Activated CD4-positive, CD25-positive, alpha-beta regulatory T cell treated with anti-CD3 and anti-CD28 coated beads, Interleukin-2, amount 50 U/mL, for 24 hours (primary cell): ENCODE measurements around the gene LRP1-AS.

Experiments
- ATAC-seq, 2 donors: fragments of 150-1000 bp; cut with Tn5 transposase; one replicate each; pipeline ENCODE4 v1.10.0; 2021; ENCODE audit warnings: mild to moderate bottlenecking in 1 of 2, moderate library complexity in 1 of 2

LRP1-AS gene

DNA sequence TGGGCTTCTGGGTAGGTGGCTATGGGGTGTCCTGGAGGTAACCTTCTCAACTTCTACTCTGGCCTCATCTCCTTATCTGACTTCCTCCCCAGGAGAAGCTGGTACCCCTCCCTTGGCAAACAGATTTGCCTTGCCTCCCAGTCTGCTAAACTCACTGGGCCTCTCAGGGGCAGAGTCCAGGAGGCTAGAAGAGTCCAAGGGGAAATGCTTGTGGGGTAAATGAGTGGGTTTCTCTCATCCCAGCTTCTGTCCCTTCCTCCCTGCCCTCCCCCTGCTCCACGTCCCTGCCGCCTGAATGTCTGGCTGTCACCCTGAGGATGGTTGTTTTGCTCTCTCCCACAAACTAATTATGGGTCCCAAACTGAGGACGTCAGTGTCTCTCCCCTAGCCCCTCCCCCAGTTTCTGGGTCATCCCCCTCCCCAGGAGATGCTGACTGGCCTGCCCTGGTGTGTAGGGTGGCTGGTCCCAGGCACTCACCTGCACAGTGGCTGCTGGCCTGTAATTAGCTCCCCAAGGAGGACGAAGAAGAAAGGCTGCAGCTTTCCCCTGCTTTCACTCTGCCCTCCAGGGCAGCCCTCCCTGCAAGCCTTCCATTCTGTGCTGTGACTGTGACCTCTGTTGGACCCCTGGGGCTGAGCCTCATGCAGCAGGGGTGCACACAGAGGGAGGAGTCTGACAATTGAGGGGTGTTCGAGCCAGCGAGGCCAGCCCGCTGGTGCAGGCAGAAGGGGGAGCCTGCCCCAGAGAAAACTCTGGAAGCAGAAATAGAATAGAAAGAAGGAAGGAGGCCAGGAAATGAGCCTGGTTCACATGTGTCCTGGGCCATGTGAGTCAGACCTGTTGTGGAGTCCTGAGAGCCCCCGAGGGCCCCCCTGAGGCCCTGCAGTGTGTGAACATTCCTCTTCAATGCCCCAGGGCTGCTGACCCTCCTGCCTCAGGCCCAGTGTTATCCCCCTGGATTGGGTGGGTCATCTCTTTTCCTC, at the start of gene LRP1-AS:
Gene LRP1-AS, minus strand, starts transcription at position 659 of the 984 bp plus-strand sequence.
- no peak for ATAC-seq

DNA sequence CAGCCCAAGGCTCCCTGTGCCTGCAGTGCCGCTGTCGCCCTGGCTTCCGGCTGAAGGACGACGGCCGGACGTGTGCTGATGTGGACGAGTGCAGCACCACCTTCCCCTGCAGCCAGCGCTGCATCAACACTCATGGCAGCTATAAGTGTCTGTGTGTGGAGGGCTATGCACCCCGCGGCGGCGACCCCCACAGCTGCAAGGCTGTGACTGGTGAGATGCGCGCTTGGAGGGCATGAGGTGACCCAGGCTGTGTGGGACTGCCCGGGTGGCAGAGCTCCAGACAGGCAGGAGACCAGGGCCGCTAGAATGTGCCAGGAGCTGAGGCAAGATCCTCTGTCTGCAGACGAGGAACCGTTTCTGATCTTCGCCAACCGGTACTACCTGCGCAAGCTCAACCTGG, 49.5 kb upstream of the LRP1-AS start:
- no peak for ATAC-seq

DNA sequence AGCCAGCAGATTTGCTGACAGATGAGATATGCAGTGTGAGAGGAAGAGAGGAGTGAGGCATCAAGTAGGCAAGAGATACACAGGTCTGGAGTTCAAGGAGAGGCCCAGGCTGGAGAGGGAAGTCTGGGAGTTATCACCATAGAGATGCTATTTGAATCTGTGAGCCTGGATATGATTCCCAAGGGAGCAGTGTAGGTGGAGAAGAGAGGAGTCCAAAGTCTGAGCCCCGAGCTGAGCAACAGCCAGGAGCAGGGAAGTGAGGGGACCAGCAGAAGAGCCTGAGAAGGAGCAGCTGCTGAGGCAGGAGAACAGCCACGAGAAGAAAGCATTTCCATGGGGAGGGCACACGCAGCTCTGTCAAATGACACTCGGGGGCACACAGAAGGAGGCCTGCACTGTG, 49.0 kb upstream of the LRP1-AS start:
- ATAC-seq = no peak

DNA sequence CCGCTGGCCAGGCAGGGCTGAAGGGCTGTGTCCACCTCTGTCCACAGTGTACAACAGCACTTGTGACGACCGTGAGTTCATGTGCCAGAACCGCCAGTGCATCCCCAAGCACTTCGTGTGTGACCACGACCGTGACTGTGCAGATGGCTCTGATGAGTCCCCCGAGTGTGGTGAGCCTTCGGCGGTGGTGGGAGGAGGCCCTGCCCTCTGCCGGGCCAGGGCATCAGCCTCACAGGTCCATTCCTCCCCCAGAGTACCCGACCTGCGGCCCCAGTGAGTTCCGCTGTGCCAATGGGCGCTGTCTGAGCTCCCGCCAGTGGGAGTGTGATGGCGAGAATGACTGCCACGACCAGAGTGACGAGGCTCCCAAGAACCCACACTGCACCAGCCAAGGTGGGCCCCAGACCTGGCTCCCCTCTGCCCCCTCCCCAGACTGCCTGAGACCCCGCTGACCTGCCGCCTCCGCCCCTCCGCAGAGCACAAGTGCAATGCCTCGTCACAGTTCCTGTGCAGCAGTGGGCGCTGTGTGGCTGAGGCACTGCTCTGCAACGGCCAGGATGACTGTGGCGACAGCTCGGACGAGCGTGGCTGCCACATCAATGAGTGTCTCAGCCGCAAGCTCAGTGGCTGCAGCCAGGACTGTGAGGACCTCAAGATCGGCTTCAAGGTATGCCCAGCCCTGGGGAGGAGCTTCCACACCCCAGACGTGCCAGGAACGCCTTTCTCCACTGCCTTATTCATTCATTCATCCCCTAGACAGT, 48.4 kb upstream of the LRP1-AS start:
- ATAC-seq = peak in 1 of 2 donors; percentile 15

DNA sequence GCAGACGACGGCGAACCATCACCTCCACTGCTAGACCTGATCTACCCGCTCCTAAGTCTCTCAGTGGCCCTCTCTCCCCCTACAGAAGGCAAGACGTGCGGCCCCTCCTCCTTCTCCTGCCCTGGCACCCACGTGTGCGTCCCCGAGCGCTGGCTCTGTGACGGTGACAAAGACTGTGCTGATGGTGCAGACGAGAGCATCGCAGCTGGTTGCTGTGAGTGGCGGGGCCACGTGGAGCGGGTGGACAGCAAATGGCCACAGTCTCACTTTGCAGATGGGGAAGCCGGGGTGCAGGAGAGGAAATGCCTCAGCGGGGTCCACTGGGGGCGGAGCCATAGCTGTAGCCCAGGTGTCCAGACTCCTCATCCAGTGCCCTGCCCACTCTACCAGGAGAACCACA, 47.8 kb upstream of the LRP1-AS start:
- ATAC-seq = no peak

DNA sequence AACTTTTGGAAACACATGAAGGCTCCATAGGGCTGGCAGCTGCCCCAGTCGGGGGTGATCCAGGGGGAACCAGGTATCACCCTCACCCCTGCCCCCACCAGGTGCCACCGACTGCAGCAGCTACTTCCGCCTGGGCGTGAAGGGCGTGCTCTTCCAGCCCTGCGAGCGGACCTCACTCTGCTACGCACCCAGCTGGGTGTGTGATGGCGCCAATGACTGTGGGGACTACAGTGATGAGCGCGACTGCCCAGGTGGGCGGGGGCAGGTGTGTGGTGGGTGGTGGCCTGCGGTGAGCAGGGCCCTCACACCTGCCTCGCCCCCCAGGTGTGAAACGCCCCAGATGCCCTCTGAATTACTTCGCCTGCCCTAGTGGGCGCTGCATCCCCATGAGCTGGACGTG, 46.8 kb upstream of the LRP1-AS start:
- no peak for ATAC-seq

DNA sequence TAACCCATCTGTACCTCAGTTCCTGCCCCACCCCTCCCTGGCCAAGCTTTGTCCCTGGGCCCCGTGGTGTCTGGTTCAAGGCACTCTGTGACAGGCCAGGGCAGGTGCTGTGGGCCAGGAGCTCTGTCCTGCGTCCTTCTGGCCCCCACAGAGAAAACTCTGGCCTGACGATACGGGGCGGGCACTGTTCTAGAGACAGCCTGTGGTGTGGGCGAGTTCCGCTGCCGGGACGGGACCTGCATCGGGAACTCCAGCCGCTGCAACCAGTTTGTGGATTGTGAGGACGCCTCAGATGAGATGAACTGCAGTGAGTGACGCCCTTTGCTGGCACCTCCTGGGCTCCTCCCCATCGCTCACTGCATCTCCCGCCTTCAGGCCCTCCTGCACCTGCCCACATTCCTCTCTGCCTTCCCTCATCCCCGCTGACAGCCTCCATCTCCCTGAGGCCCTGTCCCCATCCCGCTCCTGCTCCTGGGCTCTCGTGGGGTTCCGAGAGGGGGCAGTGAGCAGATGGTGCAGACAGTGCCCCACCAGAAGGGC, 46.4 kb upstream of the LRP1-AS start:
- no peak for ATAC-seq

DNA sequence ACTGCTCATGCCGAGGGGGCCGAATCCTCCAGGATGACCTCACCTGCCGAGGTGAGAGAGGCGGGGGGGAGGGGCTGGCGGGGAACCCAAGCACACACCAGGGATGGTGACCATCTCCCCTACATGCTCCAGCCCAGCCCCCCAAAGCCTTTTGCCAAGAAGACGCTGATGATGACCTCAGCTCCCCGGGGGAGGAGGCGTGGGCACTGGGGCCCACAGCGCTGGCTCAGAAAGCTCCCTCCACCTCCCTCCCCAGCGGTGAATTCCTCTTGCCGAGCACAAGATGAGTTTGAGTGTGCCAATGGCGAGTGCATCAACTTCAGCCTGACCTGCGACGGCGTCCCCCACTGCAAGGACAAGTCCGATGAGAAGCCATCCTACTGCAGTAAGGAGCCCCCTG, 45.5 kb upstream of the LRP1-AS start:
- no peak for ATAC-seq

DNA sequence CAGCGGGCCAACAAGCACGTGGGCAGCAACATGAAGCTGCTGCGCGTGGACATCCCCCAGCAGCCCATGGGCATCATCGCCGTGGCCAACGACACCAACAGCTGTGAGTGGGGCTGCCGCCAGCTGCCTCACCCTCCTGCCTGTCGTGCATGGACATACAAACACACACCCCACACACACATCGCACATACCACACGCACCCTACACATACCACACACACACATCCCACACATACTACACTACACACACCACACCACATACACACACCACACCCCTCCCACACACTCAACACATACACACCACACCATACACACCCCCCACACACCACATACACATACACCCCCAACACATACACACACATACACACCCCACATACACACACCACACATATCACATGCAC, 44.0 kb upstream of the LRP1-AS start:
- ATAC-seq = no peak

DNA sequence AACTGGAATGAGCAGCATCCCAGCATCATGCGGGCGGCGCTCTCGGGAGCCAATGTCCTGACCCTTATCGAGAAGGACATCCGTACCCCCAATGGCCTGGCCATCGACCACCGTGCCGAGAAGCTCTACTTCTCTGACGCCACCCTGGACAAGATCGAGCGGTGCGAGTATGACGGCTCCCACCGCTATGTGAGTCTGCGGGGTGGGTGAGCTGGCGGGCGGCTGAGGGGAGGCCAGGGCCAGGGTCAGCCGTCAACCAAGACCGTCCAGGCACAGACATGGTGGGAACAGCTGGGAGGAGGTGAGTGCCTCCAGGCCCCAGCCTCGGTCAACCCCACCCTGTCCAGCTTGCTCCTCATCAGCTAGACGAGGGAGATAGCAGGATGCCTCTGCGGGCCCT, 43.4 kb upstream of the LRP1-AS start:
- no peak for ATAC-seq

DNA sequence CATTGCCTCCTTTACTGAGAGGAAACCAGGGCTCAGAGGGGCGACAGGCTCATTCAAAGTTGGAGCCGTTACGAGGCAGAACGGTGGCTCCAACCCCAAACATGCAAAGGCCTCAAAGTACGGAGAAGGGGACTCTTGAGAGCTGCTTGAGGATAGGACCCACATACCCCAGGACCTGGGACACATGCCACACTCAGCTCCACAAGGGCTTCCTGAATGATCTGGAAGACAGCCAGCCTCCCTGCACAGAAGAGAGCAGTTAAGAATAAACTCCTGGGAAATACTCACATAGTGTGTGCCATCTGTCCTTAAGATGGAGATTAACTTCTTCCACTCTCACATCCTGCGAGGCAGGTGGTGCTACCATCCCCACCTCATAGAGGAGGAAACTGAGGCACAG, 42.6 kb upstream of the LRP1-AS start:
- ATAC-seq = no peak

DNA sequence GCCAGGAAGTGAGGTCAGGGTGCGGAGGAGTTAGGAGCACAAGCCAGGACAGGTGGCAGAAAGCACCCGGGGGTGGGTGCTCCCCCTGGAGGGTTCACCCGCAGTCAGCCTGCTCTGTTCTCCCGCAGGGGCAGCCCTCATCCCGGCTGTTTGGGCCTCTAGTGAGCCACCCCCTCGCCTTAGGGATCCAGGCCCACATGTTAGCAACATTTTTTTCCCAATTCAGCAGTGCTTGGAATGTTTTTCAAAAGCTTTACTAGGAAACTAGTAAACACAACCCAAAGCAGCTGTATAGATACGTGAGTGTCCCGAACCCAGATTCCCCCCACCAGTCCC, 40.6 kb upstream of the LRP1-AS start:
- no peak for ATAC-seq

DNA sequence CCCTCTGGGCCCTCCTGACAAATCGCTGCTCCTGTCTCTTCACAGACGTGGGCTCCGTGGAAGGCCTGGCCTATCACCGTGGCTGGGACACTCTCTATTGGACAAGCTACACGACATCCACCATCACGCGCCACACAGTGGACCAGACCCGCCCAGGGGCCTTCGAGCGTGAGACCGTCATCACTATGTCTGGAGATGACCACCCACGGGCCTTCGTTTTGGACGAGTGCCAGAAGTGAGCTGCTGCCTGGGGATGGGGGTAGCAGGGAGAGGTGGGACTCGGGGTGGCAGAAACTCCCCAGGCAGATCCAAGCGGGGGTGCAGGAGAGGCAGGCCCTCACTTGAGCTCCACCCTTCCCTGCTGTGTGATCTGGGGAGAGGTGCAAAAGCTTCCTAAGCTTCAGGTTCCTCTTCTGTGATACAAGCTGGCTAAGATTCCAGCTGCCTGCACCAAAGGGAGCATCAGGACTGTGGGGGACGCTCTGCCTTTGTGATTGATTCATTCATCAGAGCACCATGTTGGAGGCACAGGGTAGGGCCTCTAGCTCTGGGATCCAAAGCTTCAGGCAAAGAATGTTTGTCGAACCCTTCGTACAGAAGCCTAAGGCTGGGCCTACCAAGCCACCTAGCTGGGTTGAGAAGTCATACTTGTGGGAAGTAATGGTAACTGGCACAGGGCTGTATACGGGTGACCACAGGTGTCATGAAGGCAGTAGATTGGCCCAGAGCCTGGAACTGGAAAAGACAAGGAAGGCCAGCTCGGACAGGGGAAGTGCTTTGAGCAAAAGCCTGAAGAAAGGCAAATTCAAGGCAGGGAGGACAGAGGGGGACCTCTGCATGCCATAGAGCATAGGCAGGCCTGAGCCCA, 40.0 kb upstream of the LRP1-AS start:
- no peak for ATAC-seq

DNA sequence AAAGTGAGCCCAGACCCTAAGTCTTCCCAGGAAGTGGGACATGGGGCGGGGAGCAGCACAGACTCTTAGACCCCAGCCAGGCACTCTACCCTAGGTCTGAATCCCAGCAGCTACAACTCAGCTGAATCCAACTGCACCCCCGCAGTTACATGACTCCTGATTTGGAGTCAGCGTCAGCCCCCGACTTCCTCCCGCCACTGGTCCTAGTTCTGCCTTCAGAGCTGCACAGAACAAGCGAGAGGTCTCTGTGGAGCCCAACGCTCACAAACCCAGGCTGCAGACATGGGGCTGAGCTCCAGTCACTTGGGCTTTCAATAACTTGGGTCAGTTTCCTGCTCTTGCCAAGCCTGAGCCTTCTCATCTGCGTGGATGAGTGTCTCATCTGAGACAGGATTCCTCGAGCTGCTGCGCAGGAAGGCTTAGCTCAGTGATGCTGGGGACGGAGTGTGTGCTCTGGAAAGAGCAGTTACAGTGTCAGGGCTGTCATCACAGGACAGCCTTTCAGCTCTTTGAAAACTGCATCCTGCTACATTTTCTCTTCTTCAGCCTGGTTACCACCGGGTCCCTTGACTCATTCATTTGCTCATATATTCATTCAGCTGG, 38.6 kb upstream of the LRP1-AS start:
- no peak for ATAC-seq

DNA sequence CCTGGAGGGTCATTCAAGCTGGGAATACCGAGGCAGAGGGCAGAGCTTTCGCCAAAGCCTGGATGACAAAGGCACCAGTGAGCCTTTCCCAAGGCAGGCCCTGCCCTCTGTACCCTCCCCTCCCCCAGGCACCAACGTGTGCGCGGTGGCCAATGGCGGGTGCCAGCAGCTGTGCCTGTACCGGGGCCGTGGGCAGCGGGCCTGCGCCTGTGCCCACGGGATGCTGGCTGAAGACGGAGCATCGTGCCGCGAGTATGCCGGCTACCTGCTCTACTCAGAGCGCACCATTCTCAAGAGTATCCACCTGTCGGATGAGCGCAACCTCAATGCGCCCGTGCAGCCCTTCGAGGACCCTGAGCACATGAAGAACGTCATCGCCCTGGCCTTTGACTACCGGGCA, 38.0 kb upstream of the LRP1-AS start:
- no peak for ATAC-seq

DNA sequence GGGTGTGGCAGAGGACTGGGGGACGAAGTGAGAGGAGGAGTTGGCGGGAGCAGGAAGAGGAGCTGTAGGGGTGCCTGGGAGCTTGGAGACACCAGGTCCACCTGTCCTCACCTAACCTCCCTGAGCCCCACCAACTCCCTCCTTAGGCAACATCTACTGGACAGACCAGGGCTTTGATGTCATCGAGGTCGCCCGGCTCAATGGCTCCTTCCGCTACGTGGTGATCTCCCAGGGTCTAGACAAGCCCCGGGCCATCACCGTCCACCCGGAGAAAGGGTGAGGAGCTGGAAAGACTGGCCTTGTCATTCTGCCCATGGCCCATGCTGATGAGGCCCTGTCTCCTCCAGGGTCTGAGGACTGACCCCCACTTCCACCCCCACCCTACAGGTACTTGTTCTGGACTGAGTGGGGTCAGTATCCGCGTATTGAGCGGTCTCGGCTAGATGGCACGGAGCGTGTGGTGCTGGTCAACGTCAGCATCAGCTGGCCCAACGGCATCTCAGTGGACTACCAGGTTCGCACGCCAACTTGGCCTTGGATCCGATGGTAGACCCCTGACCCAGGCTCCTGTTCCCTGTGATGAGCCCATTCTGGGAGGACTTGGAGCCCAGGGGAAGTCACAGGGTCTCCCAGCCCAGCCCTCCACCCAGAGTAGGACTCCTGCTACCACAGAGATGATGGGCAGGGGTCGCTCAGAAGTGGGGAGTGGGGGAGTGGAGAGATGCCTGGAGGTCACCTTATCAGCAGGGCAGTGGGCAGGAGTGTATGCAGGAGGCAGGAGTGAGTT, 36.7 kb upstream of the LRP1-AS start:
- ATAC-seq = no peak

DNA sequence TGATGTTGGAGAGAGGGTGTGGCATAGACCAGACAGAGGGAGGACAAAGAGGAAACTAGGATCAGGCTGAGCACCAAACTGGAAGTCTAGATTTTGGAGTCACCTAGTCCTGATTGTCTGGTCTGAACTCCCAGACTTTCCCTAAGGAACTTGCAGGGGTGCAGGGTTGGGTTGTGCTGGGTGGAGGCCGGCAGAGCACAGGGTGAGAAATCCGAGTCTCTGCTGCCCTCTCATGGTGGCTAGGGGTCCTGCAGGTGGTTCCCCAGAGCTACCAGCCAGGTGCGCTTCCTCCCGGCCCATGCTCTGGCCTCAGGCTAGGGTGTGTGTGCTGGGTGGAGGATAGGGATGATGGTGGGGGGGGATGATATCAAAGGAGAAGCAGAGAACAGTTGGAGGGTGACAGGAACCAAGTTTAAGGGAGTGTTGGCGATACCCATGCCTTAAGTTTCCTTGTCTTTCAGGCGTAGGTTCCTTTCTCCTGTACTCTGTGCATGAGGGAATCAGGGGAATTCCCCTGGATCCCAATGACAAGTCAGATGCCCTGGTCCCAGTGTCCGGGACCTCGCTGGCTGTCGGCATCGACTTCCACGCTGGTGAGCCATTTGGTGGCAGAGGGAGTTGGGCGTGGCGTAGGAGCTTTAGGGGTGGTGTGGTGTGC, 35.6 kb upstream of the LRP1-AS start:
- peak; percentile 92 to 96 for ATAC-seq

DNA sequence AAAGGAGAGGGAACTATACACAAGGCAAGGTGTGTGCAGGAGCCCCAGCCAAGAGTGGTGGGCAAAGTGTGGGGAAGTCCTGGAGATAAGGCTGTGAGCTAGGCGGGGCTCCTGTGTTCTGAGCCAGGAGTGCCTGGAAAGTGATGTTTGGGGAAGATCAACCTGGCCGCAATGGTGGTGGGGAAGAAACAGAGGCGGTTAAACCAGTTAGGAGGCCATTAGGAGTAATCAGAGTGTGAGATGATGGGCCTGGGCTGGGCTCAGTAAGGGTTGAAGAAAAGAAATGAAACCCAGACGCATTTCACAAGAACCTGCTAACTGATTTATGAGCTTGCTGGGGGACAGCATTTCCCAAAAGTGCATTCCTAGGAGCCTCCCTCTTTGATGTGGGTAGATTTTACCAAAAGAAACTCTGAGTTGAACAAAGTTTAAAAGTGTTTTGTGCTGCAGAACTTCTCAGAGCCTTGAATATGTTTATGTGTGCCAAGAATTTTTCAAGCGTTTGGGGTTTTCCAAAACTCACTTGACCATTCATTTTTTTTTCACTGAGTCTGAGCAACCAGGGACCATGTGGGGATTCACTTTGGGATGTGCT, 34.2 kb upstream of the LRP1-AS start:
- no peak for ATAC-seq

DNA sequence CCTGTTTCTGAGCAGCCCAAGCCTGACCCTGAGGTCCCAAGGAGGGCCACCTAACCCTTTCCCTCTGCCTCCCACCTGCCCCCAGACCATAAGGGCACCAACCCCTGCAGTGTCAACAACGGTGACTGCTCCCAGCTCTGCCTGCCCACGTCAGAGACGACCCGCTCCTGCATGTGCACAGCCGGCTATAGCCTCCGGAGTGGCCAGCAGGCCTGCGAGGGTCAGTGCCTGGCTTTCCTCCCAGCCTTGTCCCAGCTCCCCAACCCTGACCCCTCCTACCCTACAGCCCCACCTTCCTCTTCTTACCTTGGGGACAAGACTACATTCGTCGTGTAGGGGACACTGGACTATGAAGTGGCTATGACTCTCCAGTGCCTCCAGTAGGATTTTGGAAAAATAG, 33.7 kb upstream of the LRP1-AS start:
- ATAC-seq = no peak

DNA sequence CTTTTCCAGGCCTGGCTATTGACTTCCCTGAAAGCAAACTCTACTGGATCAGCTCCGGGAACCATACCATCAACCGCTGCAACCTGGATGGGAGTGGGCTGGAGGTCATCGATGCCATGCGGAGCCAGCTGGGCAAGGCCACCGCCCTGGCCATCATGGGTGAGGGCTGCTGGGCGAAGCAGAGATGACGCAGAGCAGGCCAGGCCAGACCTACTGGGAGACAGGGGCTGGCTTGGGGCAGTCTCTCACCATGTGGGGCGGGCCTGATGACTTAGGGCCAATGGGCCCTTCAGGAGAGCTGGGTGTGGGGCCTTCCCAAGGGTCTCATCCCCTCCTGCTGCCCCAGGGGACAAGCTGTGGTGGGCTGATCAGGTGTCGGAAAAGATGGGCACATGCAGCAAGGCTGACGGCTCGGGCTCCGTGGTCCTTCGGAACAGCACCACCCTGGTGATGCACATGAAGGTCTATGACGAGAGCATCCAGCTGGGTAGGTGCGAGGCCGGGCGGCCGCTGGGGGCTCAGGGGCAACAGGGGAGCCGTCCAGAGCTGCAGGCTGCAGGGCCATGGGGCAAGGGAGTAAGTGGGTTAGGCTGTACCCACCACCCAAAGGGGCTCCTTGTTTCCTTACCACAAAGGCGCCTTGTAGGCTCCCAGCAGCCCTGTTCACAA, 33.0 kb upstream of the LRP1-AS start:
- ATAC-seq = no peak
